Suprapubic skin (tissue), 4 donors: ENCODE measurements around the gene NAT16.

Experiments used
- EP300 ChIP-seq: sonication (generic); formaldehyde crosslinking; IDR thresholded peaks from one replicate; pipeline ENCODE4 v1.6.1; 2017; ENCODE audit warnings: antibody characterized with exemption
- POLR2A ChIP-seq, 2 donors: fragments of 450-650 bp; IDR thresholded peaks; one replicate each; pipeline ENCODE4 v1.6.1; 2017; ENCODE audit warnings: antibody characterized with exemption in 2 of 2, mild to moderate bottlenecking in 2 of 2, moderate library complexity in 2 of 2
- POLR2AphosphoS5 ChIP-seq, 3 donors: sonication (generic); formaldehyde crosslinking; IDR thresholded peaks; one replicate each; pipeline ENCODE4 v1.6.1; 2017; ENCODE audit warnings: antibody characterized with exemption in 3 of 3
- TF ChIP-seq, protein P1 (sequence below), 2 donors: fragments of 200-600 bp in 1 of 2; fragments of 450-650 bp in 1 of 2; sonication (generic) in 1 of 2; IDR thresholded peaks; one replicate each; pipeline ENCODE4 v1.5.1; 2016 to 2019; ENCODE audit warnings: antibody characterized with exemption in 2 of 2, mild to moderate bottlenecking in 1 of 2, moderate library complexity in 1 of 2

DNA sequence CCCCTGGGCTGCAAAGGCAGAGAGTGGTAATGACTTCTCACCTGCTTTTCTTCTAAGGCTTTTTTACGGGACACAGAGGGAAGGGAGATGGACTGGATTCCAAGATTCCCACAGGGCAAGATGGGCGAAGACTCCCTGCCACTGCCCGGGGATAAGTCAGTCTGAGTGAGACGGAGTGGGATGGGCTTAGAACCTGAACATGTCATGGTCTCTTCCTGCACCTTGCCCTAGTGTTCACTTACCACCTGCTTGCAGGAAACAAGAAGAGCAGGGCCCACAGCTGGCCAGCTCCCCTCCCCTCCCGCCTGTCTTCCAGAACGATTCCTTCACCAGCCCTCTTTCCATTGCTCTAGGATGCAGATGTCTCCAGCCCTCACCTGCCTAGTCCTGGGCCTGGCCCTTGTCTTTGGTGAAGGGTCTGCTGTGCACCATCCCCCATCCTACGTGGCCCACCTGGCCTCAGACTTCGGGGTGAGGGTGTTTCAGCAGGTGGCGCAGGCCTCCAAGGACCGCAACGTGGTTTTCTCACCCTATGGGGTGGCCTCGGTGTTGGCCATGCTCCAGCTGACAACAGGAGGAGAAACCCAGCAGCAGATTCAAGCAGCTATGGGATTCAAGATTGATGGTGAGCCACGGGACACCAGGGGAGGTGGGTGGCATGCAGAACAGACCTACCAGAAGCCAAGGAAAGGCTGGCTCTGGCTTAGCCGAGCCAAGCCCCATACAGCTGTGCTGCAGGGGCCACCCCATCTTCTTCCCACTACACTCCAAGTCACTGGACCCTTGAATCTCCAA is 51.9 kb downstream of the NAT16 start:
- TF ChIP-seq, protein P1, sequence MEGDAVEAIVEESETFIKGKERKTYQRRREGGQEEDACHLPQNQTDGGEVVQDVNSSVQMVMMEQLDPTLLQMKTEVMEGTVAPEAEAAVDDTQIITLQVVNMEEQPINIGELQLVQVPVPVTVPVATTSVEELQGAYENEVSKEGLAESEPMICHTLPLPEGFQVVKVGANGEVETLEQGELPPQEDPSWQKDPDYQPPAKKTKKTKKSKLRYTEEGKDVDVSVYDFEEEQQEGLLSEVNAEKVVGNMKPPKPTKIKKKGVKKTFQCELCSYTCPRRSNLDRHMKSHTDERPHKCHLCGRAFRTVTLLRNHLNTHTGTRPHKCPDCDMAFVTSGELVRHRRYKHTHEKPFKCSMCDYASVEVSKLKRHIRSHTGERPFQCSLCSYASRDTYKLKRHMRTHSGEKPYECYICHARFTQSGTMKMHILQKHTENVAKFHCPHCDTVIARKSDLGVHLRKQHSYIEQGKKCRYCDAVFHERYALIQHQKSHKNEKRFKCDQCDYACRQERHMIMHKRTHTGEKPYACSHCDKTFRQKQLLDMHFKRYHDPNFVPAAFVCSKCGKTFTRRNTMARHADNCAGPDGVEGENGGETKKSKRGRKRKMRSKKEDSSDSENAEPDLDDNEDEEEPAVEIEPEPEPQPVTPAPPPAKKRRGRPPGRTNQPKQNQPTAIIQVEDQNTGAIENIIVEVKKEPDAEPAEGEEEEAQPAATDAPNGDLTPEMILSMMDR (IDR thresholded peaks at IDR 0.05), result no peak
- TF ChIP-seq POLR2AphosphoS5 (IDR thresholded peaks at IDR 0.05), result no peak
- no peak for TF ChIP-seq POLR2A (IDR thresholded peaks at IDR 0.05)
- no peak for TF ChIP-seq EP300
